ENCODE measurements around the gene APC. TPM values are rescaled to one million over a fixed set of nuclear protein-coding genes. Genes with fewer than 3 reads are reported as not detected.
A peak's percentile ranks its signal among the peaks of the same experiment; 100 is the strongest.
"Not testable (repeated sequence)": the region's sequence is repeated elsewhere in the genome, so short reads cannot be mapped to it uniquely, and the experiment has no call there.

The APC gene
- total RNA-seq, 1 experiment from 2014 or later, result 5.9 TPM

DNA sequence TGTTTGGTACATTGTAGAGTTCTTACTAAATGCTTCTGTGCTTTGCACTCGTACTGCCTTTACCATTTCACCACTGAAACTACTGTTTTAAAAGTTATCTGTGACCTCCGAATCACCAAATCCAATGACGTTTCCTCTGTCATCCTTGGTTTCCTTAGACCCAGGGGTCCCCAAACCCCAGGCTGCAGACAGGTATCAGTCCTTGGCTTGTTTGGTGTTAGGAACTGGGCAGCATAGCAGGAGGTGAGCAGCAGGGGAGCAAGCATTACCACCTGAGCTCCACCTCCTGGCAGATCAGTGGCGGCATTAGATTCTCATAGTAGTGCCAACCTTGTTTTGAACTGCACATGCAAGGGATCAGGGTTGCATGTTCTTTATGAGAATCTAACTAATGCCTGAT is 26.8 kb upstream of the APC start:
- in situ Hi-C loops (cut with HindIII; ENCODE audit: low pct_unique_long_range_greater_than_20kb, low sequenced_read_pairs), result no loop called here
- no peak for DNase-seq (ENCODE audit: low read depth)

DNA sequence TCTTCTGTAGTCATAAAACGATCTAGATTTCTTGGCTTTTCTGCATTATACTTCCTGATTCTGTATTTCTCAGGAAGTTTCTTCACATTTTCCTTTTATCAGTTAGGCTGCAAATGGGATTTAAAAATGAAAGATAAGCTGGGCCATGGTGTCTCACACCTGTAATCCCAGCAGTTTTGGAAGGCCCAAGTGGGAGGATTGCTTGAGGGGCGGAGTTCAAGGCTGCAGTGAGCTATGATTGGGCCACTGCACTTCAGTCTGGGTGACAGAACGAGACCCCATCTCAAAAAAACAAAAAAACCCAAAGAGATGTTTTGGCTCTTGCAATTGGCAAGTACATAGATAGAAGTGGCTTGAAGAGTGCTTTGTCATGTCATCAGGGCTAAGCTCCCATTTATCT is 26.2 kb upstream of the APC start:
- in situ Hi-C loops (cut with HindIII; ENCODE audit: low pct_unique_long_range_greater_than_20kb, low sequenced_read_pairs), result no loop called here
- no peak for DNase-seq (ENCODE audit: low read depth)

- in situ Hi-C loops (cut with HindIII; ENCODE audit: low pct_unique_long_range_greater_than_20kb, low sequenced_read_pairs), result no loop called here
- no peak for DNase-seq (ENCODE audit: low read depth)
Measured at GRCh38 chr5:112713206-112713605, 24.5 kb upstream of the APC start.

DNA sequence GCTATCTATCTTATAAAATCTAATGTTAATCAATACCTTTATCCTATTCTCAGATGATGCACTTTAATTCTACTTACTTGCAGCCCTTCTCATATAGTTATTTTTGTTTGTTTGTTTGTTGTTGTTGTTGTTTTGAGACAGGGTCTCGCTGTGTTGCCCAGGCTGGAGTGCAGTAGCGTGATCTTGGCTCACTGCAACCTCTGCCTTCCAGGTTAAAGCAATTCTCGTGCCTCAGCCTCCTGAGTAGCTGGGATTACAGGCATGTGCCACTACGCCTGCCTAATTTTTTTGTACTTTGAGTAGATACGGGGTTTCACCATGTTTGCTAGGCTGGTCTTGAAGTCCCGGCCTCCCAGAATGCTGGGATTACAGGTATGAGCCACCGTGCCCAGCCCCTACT is 20.8 kb upstream of the APC start:
- DNase-seq (ENCODE audit: low read depth); in situ Hi-C loops (cut with HindIII; ENCODE audit: low pct_unique_long_range_greater_than_20kb, low sequenced_read_pairs): not testable (repeated sequence)

GRCh38 chr5:112717506-112718082 is 20.1 kb upstream of the APC start:
- in situ Hi-C loops (cut with HindIII; ENCODE audit: low pct_unique_long_range_greater_than_20kb, low sequenced_read_pairs), result no loop called here
- no peak for DNase-seq (ENCODE audit: low read depth)

GRCh38 chr5:112718344-112718743 is 19.3 kb upstream of the APC start:
- in situ Hi-C loops (cut with HindIII; ENCODE audit: low pct_unique_long_range_greater_than_20kb, low sequenced_read_pairs), result no loop called here
- no peak for DNase-seq (ENCODE audit: low read depth)

- in situ Hi-C loops (cut with HindIII; ENCODE audit: low pct_unique_long_range_greater_than_20kb, low sequenced_read_pairs), result no loop called here
- no peak for DNase-seq (ENCODE audit: low read depth)
Measured at GRCh38 chr5:112720576-112720975, 17.1 kb upstream of the APC start.

DNA sequence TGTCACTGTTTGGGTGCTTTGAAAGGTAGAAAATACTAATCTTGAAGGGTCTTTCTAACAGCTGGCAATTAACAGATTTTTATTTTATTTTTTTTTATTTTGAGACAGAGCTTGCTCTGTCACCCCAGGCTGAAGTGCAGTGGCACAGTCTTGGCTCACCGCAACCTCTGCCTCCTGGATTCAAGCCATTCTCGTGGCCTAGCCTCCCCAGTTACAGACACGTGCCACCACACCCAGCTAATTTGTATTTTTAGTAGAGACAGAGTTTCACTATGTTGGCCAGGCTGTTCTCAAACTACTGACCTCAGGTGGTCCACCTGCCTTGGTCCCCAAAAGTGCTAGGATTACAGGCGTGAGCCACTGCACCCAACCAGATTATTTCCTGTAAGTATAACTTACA is 12.8 kb upstream of the APC start:
- in situ Hi-C loops (cut with HindIII; ENCODE audit: low pct_unique_long_range_greater_than_20kb, low sequenced_read_pairs), result no loop called here
- no peak for DNase-seq (ENCODE audit: low read depth)

DNA sequence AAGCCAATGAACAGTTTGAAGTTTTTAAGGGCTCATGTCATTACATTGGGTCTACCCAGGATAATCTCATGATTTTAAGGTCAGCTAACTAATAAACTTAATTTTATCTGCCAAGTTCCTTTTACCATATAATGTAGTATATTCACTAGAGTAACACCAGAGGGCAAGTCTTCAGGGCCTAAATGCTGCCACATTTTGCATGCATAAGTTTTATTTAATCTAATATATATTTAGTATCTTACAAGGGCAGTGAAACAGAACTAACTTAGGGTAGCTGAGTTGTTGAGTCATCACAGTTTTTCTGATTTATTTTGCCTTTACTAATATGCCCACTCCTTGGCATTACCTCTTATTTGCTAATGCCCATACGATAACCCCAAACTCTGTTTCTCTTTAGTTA is 8.1 kb upstream of the APC start:
- no peak for DNase-seq (ENCODE audit: low read depth)
- in situ Hi-C loops (cut with HindIII; ENCODE audit: low pct_unique_long_range_greater_than_20kb, low sequenced_read_pairs), result no loop called here

DNA sequence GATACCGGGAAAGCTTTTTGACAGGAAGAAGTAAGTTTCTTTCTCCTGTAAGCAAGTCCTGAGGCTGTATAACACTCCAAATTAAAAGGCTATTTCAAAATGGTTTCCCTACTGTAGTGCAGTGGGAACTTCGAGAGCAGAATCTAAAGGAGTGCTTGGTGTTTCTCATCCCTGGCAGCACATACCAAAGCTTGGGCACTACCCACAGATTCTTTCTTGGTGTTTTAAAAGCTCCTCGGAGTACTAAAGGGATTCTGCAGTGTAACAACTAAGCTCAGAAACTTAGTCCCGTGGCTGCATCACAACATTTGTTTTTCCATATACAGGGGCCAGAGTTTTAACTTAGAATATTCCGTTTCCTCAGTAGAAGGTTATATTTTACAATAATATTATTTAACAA is 5.6 kb upstream of the APC start:
- in situ Hi-C loops (cut with HindIII; ENCODE audit: low pct_unique_long_range_greater_than_20kb, low sequenced_read_pairs), result no loop called here
- no peak for DNase-seq (ENCODE audit: low read depth)

GRCh38 chr5:112733586-112733985 is 4.1 kb upstream of the APC start:
- DNase-seq (ENCODE audit: low read depth), result no peak
- in situ Hi-C loops (cut with HindIII; ENCODE audit: low pct_unique_long_range_greater_than_20kb, low sequenced_read_pairs), result no loop called here

- in situ Hi-C loops (cut with HindIII; ENCODE audit: low pct_unique_long_range_greater_than_20kb, low sequenced_read_pairs), result no loop called here
- DNase-seq (ENCODE audit: low read depth), result no peak
Measured at GRCh38 chr5:112734597-112734996, 3.1 kb upstream of the APC start.

GRCh38 chr5:112735702-112736101 is 2.0 kb upstream of the APC start:
- in situ Hi-C loops (cut with HindIII; ENCODE audit: low pct_unique_long_range_greater_than_20kb, low sequenced_read_pairs), result no loop called here
- DNase-seq (ENCODE audit: low read depth), result no peak

DNA sequence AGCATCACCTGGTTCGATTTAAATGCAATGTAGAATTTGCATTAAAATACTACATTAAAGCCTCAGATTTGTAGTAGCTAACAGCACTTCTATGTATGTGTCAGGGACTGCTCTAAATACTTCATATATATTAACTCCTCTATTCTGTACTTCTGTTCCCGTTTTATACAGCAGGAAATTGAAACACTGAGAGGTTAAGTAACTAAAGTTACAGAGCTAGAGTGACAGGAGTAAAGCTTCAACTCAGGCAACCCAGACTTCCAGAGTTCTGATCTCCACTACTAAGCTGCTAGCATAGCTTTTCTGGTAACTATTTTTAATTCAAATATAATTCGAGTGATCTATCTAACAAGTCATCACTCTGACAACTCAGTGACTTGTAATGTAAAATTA is 619 bp upstream of the APC start:
- DNase-seq (ENCODE audit: low read depth), result no peak
- in situ Hi-C loops (cut with HindIII; ENCODE audit: low pct_unique_long_range_greater_than_20kb, low sequenced_read_pairs), result no loop called here

DNA sequence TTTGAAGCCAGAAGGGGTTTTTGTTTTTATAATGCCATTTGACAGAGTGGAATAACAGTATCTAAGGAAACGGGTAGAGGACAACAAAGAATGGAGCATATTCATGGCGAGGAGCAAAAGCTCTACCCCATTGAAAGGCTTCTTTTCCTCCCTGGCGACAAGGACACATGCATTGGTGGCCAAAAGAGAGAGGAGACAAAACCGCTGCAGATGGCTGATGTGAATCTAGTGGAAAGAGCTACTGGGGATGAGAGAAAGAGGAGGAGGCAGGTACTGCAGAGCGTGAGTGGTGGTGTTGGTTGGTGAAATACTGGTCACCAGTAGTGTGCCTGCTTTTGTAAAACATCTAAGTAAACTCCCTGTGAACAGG is 491 bp downstream of the APC start:
- peak; percentile 12 for DNase-seq (ENCODE audit: low read depth)
- in situ Hi-C loops (cut with HindIII; ENCODE audit: low pct_unique_long_range_greater_than_20kb, low sequenced_read_pairs), result no loop called here

DNA sequence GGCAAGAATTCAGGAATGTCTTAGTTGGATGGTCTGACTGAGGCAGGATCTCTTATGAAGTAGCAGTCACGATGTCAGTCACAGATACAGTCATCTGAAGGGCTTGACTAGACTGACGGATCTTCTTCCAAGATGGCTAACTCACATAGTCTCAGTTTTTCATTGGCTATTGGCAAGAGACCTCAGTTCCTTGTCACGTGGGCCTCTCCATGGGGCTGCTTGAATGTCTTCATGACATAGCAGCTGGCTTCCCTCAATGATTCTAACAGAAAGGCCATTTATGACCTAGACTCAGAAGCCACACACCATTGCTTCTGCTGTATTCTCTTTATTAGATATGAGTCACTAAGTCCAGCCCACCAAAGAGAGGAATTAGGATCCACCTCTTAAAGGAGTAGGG is 4.7 kb downstream of the APC start:
- DNase-seq (ENCODE audit: low read depth), result peak; percentile 91
- in situ Hi-C loops (cut with HindIII; ENCODE audit: low pct_unique_long_range_greater_than_20kb, low sequenced_read_pairs), result no loop called here

DNA sequence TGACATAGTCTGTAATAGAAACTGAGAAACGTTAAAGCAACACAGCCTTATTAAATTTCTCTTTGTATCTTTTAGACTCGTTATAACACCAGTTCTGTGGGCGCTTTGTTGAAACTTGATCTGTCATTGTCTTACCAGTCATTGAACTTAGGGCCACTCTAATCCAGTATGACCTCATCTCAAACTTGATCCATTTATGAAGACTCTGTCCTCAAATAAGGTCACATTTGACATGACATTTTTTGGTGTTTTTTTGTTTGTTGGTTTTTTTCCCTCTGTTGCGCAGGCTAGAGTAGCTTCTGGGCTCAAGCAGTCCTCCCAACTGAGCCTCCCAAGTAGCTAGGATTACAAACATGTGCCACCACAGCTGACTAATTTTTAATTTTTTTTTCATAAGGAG is 5.9 kb downstream of the APC start:
- DNase-seq (ENCODE audit: low read depth), result no peak
- in situ Hi-C loops (cut with HindIII; ENCODE audit: low pct_unique_long_range_greater_than_20kb, low sequenced_read_pairs), result no loop called here

GRCh38 chr5:112752335-112752734 is 14.7 kb downstream of the APC start:
- DNase-seq (ENCODE audit: low read depth), result no peak
- in situ Hi-C loops (cut with HindIII; ENCODE audit: low pct_unique_long_range_greater_than_20kb, low sequenced_read_pairs), result no loop called here

- no peak for DNase-seq (ENCODE audit: low read depth)
- in situ Hi-C loops (cut with HindIII; ENCODE audit: low pct_unique_long_range_greater_than_20kb, low sequenced_read_pairs), result no loop called here
Measured at GRCh38 chr5:112755703-112756102, 18.0 kb downstream of the APC start.

GRCh38 chr5:112757468-112758208 is 20.0 kb downstream of the APC start:
- DNase-seq (ENCODE audit: low read depth), result peak; percentile 47
- in situ Hi-C loops (cut with HindIII; ENCODE audit: low pct_unique_long_range_greater_than_20kb, low sequenced_read_pairs), result no loop called here

Measured in Caki2 (cell line).